ENCODE measurements around the gene SLC9B2. TPM values are rescaled to one million over a fixed set of nuclear protein-coding genes. Genes with fewer than 3 reads are reported as not detected.

SLC9B2 gene
- total RNA-seq, 1 experiment from 2014 or later = 7.3 TPM

GRCh38 chr4:103099691-103100392 is 23.3 kb upstream of the SLC9B2 start, which contains the start of gene BDH2:
TSS of gene BDH2 (minus strand) at chr4:103099834. CDS start at chr4:103096254, 3,580 bp downstream.
- Histone ChIP-seq H2BK20ac (ENCODE audit: low read depth, low read length, poor library complexity, severe bottlenecking) (no peak within 1 kb of the TSS), H2BK12ac (ENCODE audit: insufficient read length, low read depth, low read length) (no peak within 1 kb of the TSS), H3K23me2 (ENCODE audit: insufficient read length, low read depth, low read length, poor library complexity, severe bottlenecking) (no peaks in the 10 kb centered on the region), H3K4me2 (ENCODE audit: insufficient read depth, insufficient read length, low read length) (peak within 1 kb of the TSS; percentile 47), H3K4me1 (ENCODE audit: insufficient read depth, low read length) (0 out of 2 replicates have a peak, but pooled peaks cover 3% of the 10 kb centered on the region), H3K79me2 (ENCODE audit: insufficient read depth, low read length) (no peaks in the 10 kb centered on the region), H3K9ac (ENCODE audit: extremely low read depth, insufficient read length, low read length) (peak within 1 kb of the TSS; percentile 46), H3K18ac (ENCODE audit: insufficient read length, low read depth, low read length) (no peak within 1 kb of the TSS), H4K20me1 (ENCODE audit: control insufficient read depth, insufficient read depth, insufficient read length) (no peaks in the 10 kb centered on the region), H2BK5ac (ENCODE audit: insufficient read length, low read length) (no peak within 1 kb of the TSS), H3K27me3 (ENCODE audit: insufficient read depth, low read length) (no peaks in the 10 kb centered on the region), H2BK120ac (ENCODE audit: low read depth, low read length, poor library complexity, severe bottlenecking) (no peak within 1 kb of the TSS), H3T11ph (ENCODE audit: low read length) (no peak within 1 kb of the TSS), H3K56ac (ENCODE audit: insufficient read length, low read depth, low read length) (no peak within 1 kb of the TSS), H4K5ac (ENCODE audit: insufficient read length, low read depth, low read length) (no peak within 1 kb of the TSS), H4K91ac (ENCODE audit: insufficient read length, low read depth, low read length) (no peak within 1 kb of the TSS), H3K14ac (ENCODE audit: insufficient read depth, low read length) (no peak within 1 kb of the TSS), H2AK5ac (ENCODE audit: insufficient read length, low read length) (no peak within 1 kb of the TSS), H2BK15ac (ENCODE audit: low read depth, low read length) (no peak within 1 kb of the TSS), H3K23ac (ENCODE audit: insufficient read length, low read depth, low read length) (no peak within 1 kb of the TSS), H3K9me3 (ENCODE audit: control insufficient read depth, low read depth, low read length) (no peaks in the 10 kb centered on the region), H3K27ac (ENCODE audit: insufficient read length, low read depth, low read length) (no peak within 1 kb of the TSS), H3K4ac (ENCODE audit: low read depth, low read length) (no peak within 1 kb of the TSS), H3K79me1 (ENCODE audit: insufficient read depth, low read depth, low read length, poor library complexity, severe bottlenecking) (no peaks in the 10 kb centered on the region), H2AFZ (ENCODE audit: low read length) (peak within 1 kb of the TSS; percentile 84), H4K8ac (replicated peaks; ENCODE audit: insufficient read length, low read depth, low read length) (no peak within 1 kb of the TSS)
- H3K9me3 Mint-ChIP-seq = no peaks in the 10 kb centered on the region
- H3K4me1 Mint-ChIP-seq = peaks cover 14 to 15% of the 10 kb centered on the region in 2 experiments
- peak; percentile 35 for DNase-seq
- H3K27ac Mint-ChIP-seq = peak within 1 kb of the TSS; percentile 37 to 93 (median 48); a peak in 5 of 7 replicates
- H3K36me3 Mint-ChIP-seq (ENCODE audit: insufficient read depth in 1 of 3, low read depth in 3 of 3) = no peaks in the 10 kb centered on the region; a peak in 1 of 7 replicates
- WGBS (ENCODE audit: extremely low coverage, insufficient read length, low lambda C conversion rate) = no CpG with 5 or more reads among the region's 11 CpGs
- peak within 1 kb of the TSS; percentile 79 to 86 for H3K4me3 Mint-ChIP-seq
- no peaks in the 10 kb centered on the region for H3K27me3 Mint-ChIP-seq (ENCODE audit: low read depth)
- TF ChIP-seq, protein P1, sequence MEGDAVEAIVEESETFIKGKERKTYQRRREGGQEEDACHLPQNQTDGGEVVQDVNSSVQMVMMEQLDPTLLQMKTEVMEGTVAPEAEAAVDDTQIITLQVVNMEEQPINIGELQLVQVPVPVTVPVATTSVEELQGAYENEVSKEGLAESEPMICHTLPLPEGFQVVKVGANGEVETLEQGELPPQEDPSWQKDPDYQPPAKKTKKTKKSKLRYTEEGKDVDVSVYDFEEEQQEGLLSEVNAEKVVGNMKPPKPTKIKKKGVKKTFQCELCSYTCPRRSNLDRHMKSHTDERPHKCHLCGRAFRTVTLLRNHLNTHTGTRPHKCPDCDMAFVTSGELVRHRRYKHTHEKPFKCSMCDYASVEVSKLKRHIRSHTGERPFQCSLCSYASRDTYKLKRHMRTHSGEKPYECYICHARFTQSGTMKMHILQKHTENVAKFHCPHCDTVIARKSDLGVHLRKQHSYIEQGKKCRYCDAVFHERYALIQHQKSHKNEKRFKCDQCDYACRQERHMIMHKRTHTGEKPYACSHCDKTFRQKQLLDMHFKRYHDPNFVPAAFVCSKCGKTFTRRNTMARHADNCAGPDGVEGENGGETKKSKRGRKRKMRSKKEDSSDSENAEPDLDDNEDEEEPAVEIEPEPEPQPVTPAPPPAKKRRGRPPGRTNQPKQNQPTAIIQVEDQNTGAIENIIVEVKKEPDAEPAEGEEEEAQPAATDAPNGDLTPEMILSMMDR (conservative IDR thresholded peaks at IDR 0.05) = peak; percentile 85
